H7 (cell line): Measurements from ENCODE around the gene MYRFL. TPM values are rescaled to one million over a fixed set of nuclear protein-coding genes. Genes with fewer than 3 reads are reported as not detected.

Source experiments
- DNase-seq: peaks from one replicate; pipeline ENCODE4 v3.0.0; 2012
- H3K27me3 ChIP-seq: 2 replicates; pipeline ENCODE4 v1.6.0; 2011; ENCODE audit warnings: mild to moderate bottlenecking, low read length; ENCODE audit not compliant: control insufficient read depth, insufficient read depth
- H3K36me3 ChIP-seq: replicated peaks from 2 replicates; pipeline ENCODE4 v1.5.1; 2011; ENCODE audit warnings: low read length; ENCODE audit not compliant: control insufficient read depth, insufficient read depth
- H3K4me3 ChIP-seq: 2 replicates; pipeline ENCODE4 v1.5.1; 2011; ENCODE audit warnings: low read depth, mild to moderate bottlenecking, control low read depth, low read length, moderate library complexity; ENCODE audit not compliant: insufficient read depth
- total RNA-seq: library from RNA; depleted of rRNA; stranded (reverse); fragments of >200 nt; shearing (Covaris generic); gene quantifications from 2 replicates; pipeline ENCODE4 v1.2.3, GENCODE V29; 2014

The MYRFL gene
- total RNA-seq, 1 experiment from 2014 or later, result not detected

- no peak overlapping the region for H3K4me3 ChIP-seq
- peak; percentile 15 for DNase-seq
- no peaks in the 10 kb centered on the region for H3K27me3 ChIP-seq
- no peaks in the 10 kb centered on the region for H3K36me3 ChIP-seq
Measured at GRCh38 chr12:69897744-69898143, 72.7 kb downstream of the MYRFL start.

- no peak for DNase-seq
- no peaks in the 10 kb centered on the region for H3K36me3 ChIP-seq
- no peak overlapping the region for H3K4me3 ChIP-seq
- H3K27me3 ChIP-seq, result no peaks in the 10 kb centered on the region
Measured at GRCh38 chr12:69898236-69898635, 73.2 kb downstream of the MYRFL start.

GRCh38 chr12:69900720-69901131, 75.7 kb downstream of the MYRFL start:
- no peaks in the 10 kb centered on the region for H3K27me3 ChIP-seq
- H3K4me3 ChIP-seq, result no peak overlapping the region
- no peaks in the 10 kb centered on the region; the same call in 1 of the 2 replicates for H3K36me3 ChIP-seq
- DNase-seq, result peak; percentile 32

- Histone ChIP-seq H3K4me3 (no peak overlapping the region), H3K36me3 (no peaks in the 10 kb centered on the region; the same call in 1 of the 2 replicates), H3K27me3 (no peaks in the 10 kb centered on the region)
- DNase-seq, result no peak
Measured at GRCh38 chr12:69901221-69901905, 76.3 kb downstream of the MYRFL start.

- Histone ChIP-seq H3K4me3 (no peak overlapping the region), H3K36me3 (no peaks in the 10 kb centered on the region; the same call in 1 of the 2 replicates), H3K27me3 (no peaks in the 10 kb centered on the region)
- DNase-seq, result no peak
Measured at GRCh38 chr12:69903548-69903947, 78.5 kb downstream of the MYRFL start.

GRCh38 chr12:69904777-69905176, 79.8 kb downstream of the MYRFL start:
- no peaks in the 10 kb centered on the region; the same call in 1 of the 2 replicates for H3K36me3 ChIP-seq
- no peak for DNase-seq
- no peaks in the 10 kb centered on the region for H3K27me3 ChIP-seq
- no peak overlapping the region for H3K4me3 ChIP-seq

GRCh38 chr12:69905801-69906200, 80.8 kb downstream of the MYRFL start:
- H3K27me3 ChIP-seq, result no peaks in the 10 kb centered on the region
- no peak for DNase-seq
- H3K4me3 ChIP-seq, result no peak overlapping the region
- no peaks in the 10 kb centered on the region; the same call in 1 of the 2 replicates for H3K36me3 ChIP-seq

GRCh38 chr12:69906411-69907216, 81.6 kb downstream of the MYRFL start:
- H3K4me3 ChIP-seq, result no peak overlapping the region
- no peak for DNase-seq
- no peaks in the 10 kb centered on the region for H3K27me3 ChIP-seq
- H3K36me3 ChIP-seq, result no peaks in the 10 kb centered on the region; the same call in 1 of the 2 replicates

GRCh38 chr12:69908203-69908602, 83.2 kb downstream of the MYRFL start:
- no peak for DNase-seq
- Histone ChIP-seq H3K27me3 (no peaks in the 10 kb centered on the region), H3K36me3 (no peaks in the 10 kb centered on the region; the same call in 1 of the 2 replicates)

GRCh38 chr12:69910694-69911093, 85.7 kb downstream of the MYRFL start:
- Histone ChIP-seq H3K36me3 (no peaks in the 10 kb centered on the region), H3K27me3 (no peaks in the 10 kb centered on the region), H3K4me3 (no peak overlapping the region)
- DNase-seq, result no peak

More at GRCh38 chr12:69908203-69908602, 83.2 kb downstream of the MYRFL start:
- H3K4me3 ChIP-seq, result no peak overlapping the region

- H3K4me3 ChIP-seq, result no peak overlapping the region
- no peaks in the 10 kb centered on the region for H3K27me3 ChIP-seq
- DNase-seq, result no peak
- no peaks in the 10 kb centered on the region for H3K36me3 ChIP-seq
Measured at GRCh38 chr12:69913526-69913925, 88.5 kb downstream of the MYRFL start.

- Histone ChIP-seq H3K4me3 (no peak overlapping the region), H3K36me3 (no peaks in the 10 kb centered on the region), H3K27me3 (no peaks in the 10 kb centered on the region)
- no peak for DNase-seq
Measured at GRCh38 chr12:69915964-69916363, 90.9 kb downstream of the MYRFL start.

GRCh38 chr12:69916544-69917235, 91.7 kb downstream of the MYRFL start:
- Histone ChIP-seq H3K36me3 (no peaks in the 10 kb centered on the region), H3K4me3 (no peak overlapping the region), H3K27me3 (no peaks in the 10 kb centered on the region)
- DNase-seq, result no peak

GRCh38 chr12:69918287-69918686, 93.3 kb downstream of the MYRFL start:
- H3K27me3 ChIP-seq, result no peaks in the 10 kb centered on the region
- H3K36me3 ChIP-seq, result no peaks in the 10 kb centered on the region
- DNase-seq, result no peak
- H3K4me3 ChIP-seq, result no peak overlapping the region
